Measurements from ENCODE around the gene NUP62CL. TPM values are rescaled to one million over a fixed set of nuclear protein-coding genes. Genes with fewer than 3 reads are reported as not detected.

The NUP62CL gene
- total RNA-seq, 2 experiments from 2014 or later: 1.9 to 3.7 TPM

- peaks cover 20% of the 10 kb centered on the region for H3K36me3 Mint-ChIP-seq (ENCODE audit: low read depth)
- H3K27me3 Mint-ChIP-seq: no peaks in the 10 kb centered on the region
- TF ChIP-seq CTCF (IDR thresholded peaks at IDR 0.05): no peak
- ChIA-PET CTCF (no interaction called here), POLR2A (no interaction called here)
- DNase-seq (no peak), ATAC-seq (no peak)
- no peak overlapping the region for H3K27ac Mint-ChIP-seq
- peaks cover 4% of the 10 kb centered on the region for H3K4me1 Mint-ChIP-seq (ENCODE audit: low read depth)
- no peak overlapping the region for H3K4me3 Mint-ChIP-seq
- intact Hi-C loops (cut with micrococcal nuclease): no loop called here
- peaks cover 7% of the 10 kb centered on the region for H3K9me3 Mint-ChIP-seq
These were observed 130.1 kb downstream of the NUP62CL start for GRCh38 chrX:107076158-107076557.

Other genes with a start within 250 kb of the NUP62CL start
- gene MORC4, start 206.2 kb downstream of the NUP62CL start, total RNA-seq: 1 to 10 TPM; 7.8 to 8.2 TPM
- 10 to 100 TPM; 12.9 to 13.7 TPM for gene RBM41, start 87.6 kb downstream of the NUP62CL start, total RNA-seq
- gene DNAAF6, start 178 bp upstream of the NUP62CL start, total RNA-seq: not detected
- gene FRMPD3, start 243.2 kb upstream of the NUP62CL start, total RNA-seq: not detected

All from activated CD8-positive, alpha-beta T cell treated with anti-CD3 and anti-CD28 coated beads for 36 hours (primary cell).